ENCODE results near the gene OTOP2. TPM values are rescaled to one million over a fixed set of nuclear protein-coding genes. Genes with fewer than 3 reads are reported as not detected.

The OTOP2 gene
- total RNA-seq, 1 donor from 2014 or later = not detected

DNA sequence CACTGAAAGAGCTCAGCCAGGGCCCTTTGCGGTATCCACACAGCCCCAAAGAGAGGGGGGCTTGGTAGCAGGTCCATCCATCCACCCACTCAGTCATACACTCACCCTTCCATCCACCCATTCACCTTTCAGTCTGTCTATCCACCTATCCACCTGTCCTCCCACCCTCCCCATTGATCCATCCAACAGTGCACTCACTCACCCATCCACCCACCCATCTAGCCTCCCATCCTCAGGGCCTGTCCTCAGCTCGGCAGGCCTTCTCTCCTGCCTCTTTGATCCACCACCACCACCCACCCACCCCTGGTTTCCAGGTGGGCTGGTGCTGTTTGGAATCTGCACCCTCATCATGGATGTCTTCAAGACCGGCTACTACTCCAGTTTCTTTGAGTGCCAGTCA lies 1.2 kb downstream of the OTOP2 start:
- no peak for DNase-seq (ENCODE audit: low read depth)
- TF ChIP-seq, protein P1, sequence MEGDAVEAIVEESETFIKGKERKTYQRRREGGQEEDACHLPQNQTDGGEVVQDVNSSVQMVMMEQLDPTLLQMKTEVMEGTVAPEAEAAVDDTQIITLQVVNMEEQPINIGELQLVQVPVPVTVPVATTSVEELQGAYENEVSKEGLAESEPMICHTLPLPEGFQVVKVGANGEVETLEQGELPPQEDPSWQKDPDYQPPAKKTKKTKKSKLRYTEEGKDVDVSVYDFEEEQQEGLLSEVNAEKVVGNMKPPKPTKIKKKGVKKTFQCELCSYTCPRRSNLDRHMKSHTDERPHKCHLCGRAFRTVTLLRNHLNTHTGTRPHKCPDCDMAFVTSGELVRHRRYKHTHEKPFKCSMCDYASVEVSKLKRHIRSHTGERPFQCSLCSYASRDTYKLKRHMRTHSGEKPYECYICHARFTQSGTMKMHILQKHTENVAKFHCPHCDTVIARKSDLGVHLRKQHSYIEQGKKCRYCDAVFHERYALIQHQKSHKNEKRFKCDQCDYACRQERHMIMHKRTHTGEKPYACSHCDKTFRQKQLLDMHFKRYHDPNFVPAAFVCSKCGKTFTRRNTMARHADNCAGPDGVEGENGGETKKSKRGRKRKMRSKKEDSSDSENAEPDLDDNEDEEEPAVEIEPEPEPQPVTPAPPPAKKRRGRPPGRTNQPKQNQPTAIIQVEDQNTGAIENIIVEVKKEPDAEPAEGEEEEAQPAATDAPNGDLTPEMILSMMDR (conservative IDR thresholded peaks at IDR 0.05; ENCODE audit: low read depth, low read length) = no peak
- H3K4me3 ChIP-seq (ENCODE audit: low read depth, low read length) = no peak overlapping the region

DNA sequence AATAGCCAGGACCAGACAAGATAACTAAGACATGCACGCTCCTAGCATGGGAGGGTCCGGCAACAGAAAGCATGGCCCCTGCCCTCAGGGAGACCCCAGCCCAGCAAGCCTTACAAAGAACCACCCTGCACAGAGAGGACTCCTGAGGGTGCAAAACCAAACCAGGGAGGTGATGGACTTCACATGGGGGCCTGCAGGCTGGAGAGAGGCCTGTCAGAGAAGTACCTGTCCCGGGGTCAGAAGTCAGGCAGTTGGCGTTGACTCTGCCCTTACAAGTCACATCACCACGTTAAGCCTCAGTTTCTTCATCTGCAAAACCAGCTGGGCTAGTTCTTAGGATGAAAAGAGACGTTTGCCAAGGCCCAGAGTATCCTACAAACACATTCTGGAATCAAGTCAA lies 4.7 kb downstream of the OTOP2 start:
- TF ChIP-seq, protein P1 (conservative IDR thresholded peaks at IDR 0.05; ENCODE audit: low read depth, low read length) = no peak
- H3K4me3 ChIP-seq (ENCODE audit: low read depth, low read length) = no peak overlapping the region
- no peak for DNase-seq (ENCODE audit: low read depth)

DNA sequence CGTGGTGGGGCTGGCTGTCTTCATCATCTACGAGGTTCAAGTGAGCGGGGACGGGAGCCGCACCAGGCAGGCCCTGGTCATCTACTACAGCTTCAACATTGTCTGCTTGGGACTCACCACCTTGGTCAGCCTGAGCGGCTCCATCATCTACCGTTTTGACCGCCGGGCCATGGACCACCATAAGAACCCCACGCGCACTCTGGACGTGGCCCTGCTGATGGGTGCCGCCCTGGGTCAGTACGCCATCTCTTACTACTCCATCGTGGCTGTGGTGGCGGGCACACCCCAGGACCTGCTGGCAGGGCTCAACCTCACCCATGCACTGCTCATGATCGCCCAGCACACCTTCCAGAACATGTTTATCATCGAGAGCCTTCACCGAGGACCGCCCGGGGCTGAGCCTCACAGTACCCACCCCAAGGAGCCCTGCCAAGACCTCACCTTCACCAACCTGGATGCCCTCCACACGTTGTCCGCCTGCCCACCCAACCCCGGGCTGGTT lies 6.5 kb downstream of the OTOP2 start:
- no peak for DNase-seq (ENCODE audit: low read depth)
- TF ChIP-seq, protein P1 (conservative IDR thresholded peaks at IDR 0.05; ENCODE audit: low read depth, low read length) = no peak
- no peak overlapping the region for H3K4me3 ChIP-seq (ENCODE audit: low read depth, low read length)

DNA sequence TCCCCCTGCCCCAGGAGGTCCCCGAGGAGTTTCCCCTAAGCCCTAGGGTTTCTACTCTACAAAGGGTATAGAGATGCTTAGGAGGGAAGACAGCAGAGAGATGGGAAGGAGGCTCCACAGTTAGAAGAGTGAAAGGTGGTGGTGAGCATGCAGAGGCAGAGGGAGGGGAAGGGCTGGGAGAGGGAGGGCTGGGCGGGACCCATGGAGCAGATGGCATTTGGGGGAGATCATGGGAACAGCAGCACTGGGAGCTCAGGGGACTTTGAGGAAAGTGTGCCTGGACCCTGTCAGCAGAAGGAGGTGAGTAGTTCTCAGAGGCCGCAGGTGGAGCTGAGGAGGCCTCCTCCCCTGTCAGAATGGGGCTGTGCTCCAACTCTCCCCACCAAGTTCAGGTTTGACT lies 11.0 kb downstream of the OTOP2 start:
- TF ChIP-seq, protein P1 (conservative IDR thresholded peaks at IDR 0.05; ENCODE audit: low read depth, low read length) = no peak

DNA sequence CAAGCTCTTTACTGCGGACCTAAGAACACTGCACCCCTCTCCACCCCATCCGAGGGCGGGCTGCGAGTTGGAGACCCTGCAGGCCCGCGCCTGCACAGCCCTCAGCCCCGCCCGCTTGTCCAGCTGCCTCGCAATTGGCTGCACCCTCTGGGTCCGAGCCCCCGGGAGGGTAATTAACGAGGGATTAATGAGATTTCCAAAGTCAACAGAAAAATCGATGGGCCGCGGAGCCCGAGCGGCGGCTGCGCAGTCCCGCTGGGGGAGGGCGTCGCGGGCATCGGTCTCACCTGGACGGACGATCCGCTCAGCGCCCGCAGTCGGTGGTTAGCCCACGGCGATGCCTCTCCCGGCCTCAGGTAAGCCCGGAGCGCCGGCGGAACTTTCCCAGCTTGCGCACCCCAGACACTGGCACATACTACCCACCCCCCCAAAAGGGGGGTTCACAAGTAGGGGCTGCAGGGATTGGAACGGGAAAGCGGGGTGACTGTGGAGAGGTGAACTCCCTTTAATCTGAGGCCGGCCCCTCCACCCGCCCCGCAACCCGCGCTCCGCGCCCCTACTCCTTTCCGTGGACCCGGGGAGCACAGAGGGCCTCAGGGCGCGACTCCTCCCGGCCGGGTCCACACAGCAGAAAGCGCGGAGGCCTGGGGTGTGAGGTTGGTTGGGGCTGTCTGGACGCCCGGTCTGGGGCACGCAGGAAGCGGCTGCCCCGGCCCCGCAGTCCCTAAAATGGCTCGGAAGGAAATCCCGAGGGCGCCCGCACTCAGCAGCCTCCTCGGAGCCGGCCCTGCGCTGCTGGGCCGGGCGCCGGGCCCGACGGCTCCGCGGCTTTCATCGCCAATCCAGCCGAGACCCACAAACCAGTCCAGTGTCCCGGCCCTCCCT lies 11.8 kb downstream of the OTOP2 start, which contains the start of gene OTOP3:
Gene OTOP3 (plus strand): TSS at position 314 of the 885 bp plus-strand sequence. CDS start 24 bp downstream, at position 338.
- DNase-seq (ENCODE audit: low read depth) = no peak
- H3K4me3 ChIP-seq (ENCODE audit: low read depth, low read length) = no peak within 1 kb of the TSS
- TF ChIP-seq, protein P1 (conservative IDR thresholded peaks at IDR 0.05; ENCODE audit: low read depth, low read length) = no peak

More for the DNA sequence above, 11.0 kb downstream of the OTOP2 start:
- no peak for DNase-seq (ENCODE audit: low read depth)
- H3K4me3 ChIP-seq (ENCODE audit: low read depth, low read length) = no peak overlapping the region

DNA sequence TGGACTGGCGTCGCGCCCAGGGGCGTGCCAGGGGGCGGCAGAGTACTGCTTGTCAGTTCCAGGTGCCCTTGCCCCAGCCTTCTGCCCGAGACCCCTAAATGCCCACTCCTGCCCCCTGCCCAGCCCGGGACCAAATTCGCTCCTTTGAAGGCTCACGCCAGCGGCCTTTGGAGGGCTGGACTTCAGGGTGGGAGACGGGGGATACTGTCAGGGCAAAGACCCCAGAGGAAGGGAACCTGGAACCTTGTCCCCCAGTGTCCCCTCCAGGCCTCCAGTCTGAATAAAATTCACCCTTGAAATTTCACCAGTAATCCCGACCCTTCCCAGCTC lies 12.4 kb downstream of the OTOP2 start:
- DNase-seq (ENCODE audit: low read depth) = no peak
- H3K4me3 ChIP-seq (ENCODE audit: low read depth, low read length) = no peak overlapping the region

More for the DNA sequence above, 12.4 kb downstream of the OTOP2 start:
- TF ChIP-seq, protein P1 (conservative IDR thresholded peaks at IDR 0.05; ENCODE audit: low read depth, low read length) = no peak
